Nephron progenitor cell (in vitro differentiated cells): ENCODE data around the gene DNM2.
"Not testable (repeated sequence)": the region's sequence is repeated elsewhere in the genome, so short reads cannot be mapped to it uniquely, and the experiment has no call there.

Experiments used
- DNase-seq: peaks from one replicate; pipeline ENCODE4 v3.0.0; 2021
- H3K27ac Mint-ChIP-seq: 2 replicates; pipeline ENCODE4 v1.8.0; 2021; ENCODE audit warnings: mild to moderate bottlenecking, moderate library complexity, mixed read lengths
- H3K27me3 Mint-ChIP-seq: 2 replicates; pipeline ENCODE4 v1.8.0; 2021; ENCODE audit warnings: mild to moderate bottlenecking, low read depth, mixed read lengths; ENCODE audit not compliant: poor library complexity
- H3K36me3 Mint-ChIP-seq: 2 replicates; pipeline ENCODE4 v1.8.0; 2021; ENCODE audit warnings: low read depth, mixed read lengths
- H3K4me1 Mint-ChIP-seq: 2 replicates; pipeline ENCODE4 v1.8.0; 2021; ENCODE audit warnings: mixed read lengths
- H3K4me3 Mint-ChIP-seq: 2 replicates; pipeline ENCODE4 v1.8.0; 2021; ENCODE audit warnings: mild to moderate bottlenecking, moderate library complexity, mixed read lengths
- H3K9me3 Mint-ChIP-seq: 2 replicates; pipeline ENCODE4 v1.8.0; 2021; ENCODE audit warnings: mild to moderate bottlenecking, moderate library complexity, mixed read lengths
- TF ChIP-seq, protein P1 (sequence below): fragments of 200-600 bp; sonication (generic); IDR thresholded peaks from 2 replicates; pipeline ENCODE4 v1.5.0; 2021; ENCODE audit warnings: antibody characterized with exemption

DNM2 gene

DNA sequence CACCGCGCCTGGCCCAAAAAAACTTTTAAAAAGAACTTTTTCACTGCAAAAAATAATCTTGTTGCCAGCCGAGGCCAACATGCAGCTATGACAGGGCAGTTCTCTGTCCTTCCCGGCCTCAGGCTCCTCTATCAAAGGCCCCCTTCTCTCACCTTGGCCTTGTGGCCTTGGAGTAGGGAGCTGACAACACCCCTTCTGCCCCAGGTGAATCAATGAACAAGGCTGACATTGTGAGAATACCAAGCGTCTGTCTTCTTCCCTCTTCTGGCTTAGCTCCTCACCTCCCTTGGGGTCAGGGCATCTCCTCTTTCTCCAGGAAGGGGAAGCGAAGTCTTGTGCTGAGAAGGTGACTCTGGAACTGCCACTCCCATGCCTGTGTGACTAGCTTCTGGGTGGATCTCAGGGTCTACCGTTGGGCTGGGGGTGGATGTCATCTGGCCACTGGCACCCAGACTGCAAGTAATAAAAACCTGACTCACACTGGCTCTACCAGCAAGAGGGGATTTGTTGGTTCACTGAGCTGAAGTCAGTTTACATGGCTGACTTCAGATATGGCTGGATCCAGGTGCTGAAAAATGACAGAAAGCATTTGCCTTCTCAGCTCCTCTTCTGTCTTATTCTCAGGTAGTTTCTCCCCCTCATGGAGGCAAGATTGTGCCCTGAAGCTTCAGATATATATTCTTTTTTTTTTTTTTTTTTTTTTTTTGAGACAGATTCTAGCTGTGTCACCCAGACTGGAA is 136.6 kb downstream of the DNM2 start:
- Mint-ChIP-seq H3K4me3 (no peak overlapping the region), H3K4me1 (no peaks in the 10 kb centered on the region), H3K9me3 (no peaks in the 10 kb centered on the region), H3K27me3 (peaks cover 8% of the 10 kb centered on the region), H3K36me3 (no peaks in the 10 kb centered on the region), H3K27ac (peak overlapping the region; percentile 48)
- DNase-seq = no peak
- TF ChIP-seq, protein P1, sequence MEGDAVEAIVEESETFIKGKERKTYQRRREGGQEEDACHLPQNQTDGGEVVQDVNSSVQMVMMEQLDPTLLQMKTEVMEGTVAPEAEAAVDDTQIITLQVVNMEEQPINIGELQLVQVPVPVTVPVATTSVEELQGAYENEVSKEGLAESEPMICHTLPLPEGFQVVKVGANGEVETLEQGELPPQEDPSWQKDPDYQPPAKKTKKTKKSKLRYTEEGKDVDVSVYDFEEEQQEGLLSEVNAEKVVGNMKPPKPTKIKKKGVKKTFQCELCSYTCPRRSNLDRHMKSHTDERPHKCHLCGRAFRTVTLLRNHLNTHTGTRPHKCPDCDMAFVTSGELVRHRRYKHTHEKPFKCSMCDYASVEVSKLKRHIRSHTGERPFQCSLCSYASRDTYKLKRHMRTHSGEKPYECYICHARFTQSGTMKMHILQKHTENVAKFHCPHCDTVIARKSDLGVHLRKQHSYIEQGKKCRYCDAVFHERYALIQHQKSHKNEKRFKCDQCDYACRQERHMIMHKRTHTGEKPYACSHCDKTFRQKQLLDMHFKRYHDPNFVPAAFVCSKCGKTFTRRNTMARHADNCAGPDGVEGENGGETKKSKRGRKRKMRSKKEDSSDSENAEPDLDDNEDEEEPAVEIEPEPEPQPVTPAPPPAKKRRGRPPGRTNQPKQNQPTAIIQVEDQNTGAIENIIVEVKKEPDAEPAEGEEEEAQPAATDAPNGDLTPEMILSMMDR = no peak

DNA sequence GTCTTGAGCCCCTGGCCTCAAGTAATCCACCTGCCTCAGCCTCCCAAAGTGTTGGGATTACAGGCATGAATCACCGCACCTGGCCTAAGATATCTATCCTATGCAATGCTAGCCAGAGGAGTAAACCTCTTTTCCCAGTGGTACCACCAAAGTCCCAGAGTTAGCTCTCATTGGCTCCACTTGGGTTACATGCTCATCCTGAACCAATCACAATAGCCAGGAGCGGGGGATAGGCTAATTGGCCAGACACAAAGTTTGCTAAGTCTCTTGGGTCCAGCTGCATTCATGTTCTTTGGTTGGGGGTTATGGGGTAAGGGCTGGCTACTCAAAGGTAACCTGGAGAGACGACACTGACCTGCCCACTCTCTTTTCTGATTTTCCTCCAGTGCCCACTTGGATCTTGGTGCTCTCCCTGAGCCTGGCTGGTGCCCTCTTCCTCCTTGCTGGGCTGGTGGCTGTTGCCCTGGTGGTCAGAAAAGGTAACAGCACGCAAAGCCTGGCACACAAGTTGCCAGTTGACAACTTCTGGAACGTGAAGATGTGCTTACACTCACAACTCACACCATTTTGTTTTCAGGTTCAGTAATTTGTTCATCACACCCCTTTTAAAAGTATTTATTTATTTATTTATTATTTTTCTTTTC is 138.1 kb downstream of the DNM2 start:
- H3K4me3 Mint-ChIP-seq = no peak overlapping the region
- H3K9me3 Mint-ChIP-seq = no peaks in the 10 kb centered on the region
- TF ChIP-seq, protein P1 = peak; percentile 48
- no peak overlapping the region for H3K27ac Mint-ChIP-seq
- DNase-seq = peak; percentile 25
- no peaks in the 10 kb centered on the region for H3K36me3 Mint-ChIP-seq
- peaks cover 8% of the 10 kb centered on the region for H3K27me3 Mint-ChIP-seq
- no peaks in the 10 kb centered on the region for H3K4me1 Mint-ChIP-seq

DNA sequence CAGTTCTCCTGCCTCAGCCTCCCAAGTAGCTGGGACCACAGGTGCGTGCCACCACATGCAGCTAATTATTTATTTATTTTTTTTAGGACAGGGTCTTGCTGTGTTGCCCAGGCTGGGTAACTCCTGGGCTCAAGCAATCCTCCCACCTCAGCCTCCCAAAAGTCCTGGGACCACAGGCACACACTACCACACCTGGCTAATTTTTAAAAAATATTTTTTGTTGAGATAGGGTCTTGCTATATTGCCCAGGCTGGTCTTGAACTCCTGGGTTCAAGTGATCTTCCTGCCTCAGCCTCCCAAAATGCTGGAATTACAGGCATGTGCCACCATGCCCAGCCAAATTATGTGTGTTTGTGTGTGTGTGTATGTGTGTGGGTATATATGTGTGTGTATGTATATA is 139.0 kb downstream of the DNM2 start:
- not testable (repeated sequence) for H3K4me3 Mint-ChIP-seq, H3K27ac Mint-ChIP-seq, H3K4me1 Mint-ChIP-seq, DNase-seq, H3K27me3 Mint-ChIP-seq, H3K36me3 Mint-ChIP-seq, H3K9me3 Mint-ChIP-seq

DNA sequence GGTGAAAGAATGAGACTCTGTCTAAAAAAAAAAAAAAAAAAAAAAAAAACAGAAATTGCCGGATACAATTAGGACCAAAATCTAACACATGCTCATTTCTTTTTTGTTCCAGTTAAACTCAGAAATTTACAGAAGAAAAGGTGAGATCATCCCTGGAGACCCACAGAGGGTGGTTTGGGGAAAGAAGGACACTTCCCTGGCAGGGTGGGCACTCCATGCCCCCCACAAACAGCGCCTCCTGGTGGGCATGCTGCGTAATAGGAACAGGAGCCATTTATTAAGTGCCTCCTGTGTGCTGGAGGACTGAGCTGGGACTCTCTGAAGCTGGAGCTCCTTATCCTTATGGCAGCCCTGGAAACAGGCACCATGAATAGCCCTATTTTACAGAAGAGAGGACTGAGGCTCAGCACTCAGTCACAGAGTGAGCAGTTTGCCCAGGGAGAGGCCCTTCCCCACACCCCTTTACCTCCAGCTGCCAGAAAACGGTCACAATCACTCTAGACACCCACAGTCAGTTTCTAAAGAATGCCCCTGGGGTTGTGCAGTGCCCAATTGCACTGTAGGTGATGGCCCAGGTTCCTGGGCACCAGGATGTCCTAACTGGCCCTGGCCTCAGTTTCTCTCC is 140.4 kb downstream of the DNM2 start:
- Mint-ChIP-seq H3K27me3 (peaks cover 3% of the 10 kb centered on the region), H3K36me3 (no peaks in the 10 kb centered on the region), H3K9me3 (no peaks in the 10 kb centered on the region), H3K4me3 (no peak overlapping the region), H3K27ac (no peak overlapping the region), H3K4me1 (peaks cover 10% of the 10 kb centered on the region)
- DNase-seq = peak; percentile 59
- TF ChIP-seq, protein P1 = peak; percentile 77

DNA sequence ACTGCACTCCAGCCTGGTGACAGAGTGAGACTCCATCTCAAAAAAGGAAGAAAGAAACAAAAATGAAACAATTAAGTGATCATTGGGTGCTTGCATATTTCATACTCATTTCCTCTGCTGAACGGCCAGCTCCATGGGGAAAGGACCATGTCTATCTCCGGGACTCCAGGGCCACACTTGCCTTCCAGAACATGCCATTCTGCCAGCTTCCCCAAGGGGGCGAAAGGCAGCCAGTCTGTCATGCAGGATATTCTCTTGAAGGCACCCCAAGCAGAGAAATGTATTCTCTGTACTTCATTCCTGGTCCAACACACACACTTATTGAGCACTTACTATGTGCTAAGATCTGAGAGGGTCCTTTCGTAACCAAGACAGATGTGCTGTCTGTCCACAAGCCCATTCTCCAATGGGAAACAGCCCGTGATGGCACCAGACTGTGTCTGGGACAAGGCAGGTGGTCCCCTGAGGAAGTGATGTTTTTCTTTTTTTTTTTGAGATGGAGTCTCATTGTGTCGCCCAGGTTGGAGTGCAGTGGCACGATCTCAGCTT is 143.3 kb downstream of the DNM2 start:
- TF ChIP-seq, protein P1 = peak; percentile 31
- H3K27me3 Mint-ChIP-seq = peaks cover 2% of the 10 kb centered on the region

DNA sequence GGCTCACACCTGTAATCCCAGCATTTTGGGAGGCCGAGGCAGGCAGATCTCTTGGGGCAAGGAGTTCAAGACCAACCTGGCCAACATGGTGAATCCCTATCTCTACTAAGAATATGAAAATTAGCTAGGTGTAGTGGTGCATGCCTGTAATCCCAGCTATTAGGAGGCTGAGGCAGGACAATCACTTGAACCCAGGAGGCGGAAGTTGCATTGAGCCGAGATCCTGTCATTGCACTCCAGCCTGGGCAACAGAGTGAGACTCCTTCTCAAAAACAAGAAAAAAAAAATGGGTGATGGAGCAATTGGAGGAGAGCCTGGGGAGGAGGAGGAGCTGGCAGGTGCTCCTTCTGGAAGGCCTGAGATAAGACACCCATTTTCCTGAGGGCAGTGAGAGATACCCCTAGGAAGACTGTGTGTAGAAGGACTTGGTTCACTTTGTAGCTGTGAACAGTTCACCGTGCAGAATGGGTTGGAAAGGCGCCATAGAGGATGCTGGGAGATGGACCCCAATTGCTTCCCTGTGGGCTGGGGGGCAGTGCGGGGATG is 144.8 kb downstream of the DNM2 start:
- H3K27ac Mint-ChIP-seq = peak overlapping the region; percentile 68
- no peak for DNase-seq
- H3K4me1 Mint-ChIP-seq = peaks cover 30% of the 10 kb centered on the region
- peaks cover 2% of the 10 kb centered on the region for H3K27me3 Mint-ChIP-seq
- TF ChIP-seq, protein P1 = no peak
- no peak overlapping the region for H3K4me3 Mint-ChIP-seq
- no peaks in the 10 kb centered on the region for H3K9me3 Mint-ChIP-seq
- H3K36me3 Mint-ChIP-seq = no peaks in the 10 kb centered on the region

More for the DNA sequence above, 143.3 kb downstream of the DNM2 start:
- H3K9me3 Mint-ChIP-seq = no peaks in the 10 kb centered on the region
- H3K36me3 Mint-ChIP-seq = no peaks in the 10 kb centered on the region
- DNase-seq = peak; percentile 33
- H3K4me1 Mint-ChIP-seq = peaks cover 25% of the 10 kb centered on the region
- H3K4me3 Mint-ChIP-seq = no peak overlapping the region
- no peak overlapping the region for H3K27ac Mint-ChIP-seq
